ENCODE results near the gene SPRR1B. TPM values are rescaled to one million over a fixed set of nuclear protein-coding genes. Genes with fewer than 3 reads are reported as not detected.

Gene SPRR1B
- total RNA-seq, 3 donors from 2014 or later, result not detected

DNA sequence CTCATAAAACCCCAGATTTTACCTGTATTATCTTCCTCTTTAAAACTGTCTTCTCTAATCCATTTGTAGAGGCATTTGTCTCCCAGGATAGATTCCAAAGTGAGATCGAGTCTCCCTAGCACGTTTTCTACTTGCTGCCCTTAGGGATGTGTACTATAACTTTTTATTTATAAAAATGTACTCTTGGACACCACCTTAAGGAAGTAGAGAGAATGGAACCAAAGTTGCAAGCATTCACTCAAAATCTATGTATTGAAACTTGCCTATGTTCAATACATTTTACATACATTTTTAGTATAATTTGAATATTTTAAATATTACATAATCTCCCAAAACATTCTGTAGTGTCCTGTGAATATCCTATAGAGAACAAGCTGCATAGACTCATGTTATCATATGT, 27.2 kb downstream of the SPRR1B start:
- Histone ChIP-seq H3K27ac (no peak overlapping the region), H3K4me1 (no peaks in the 10 kb centered on the region), H3K9me3 (no peaks in the 10 kb centered on the region), H3K4me3 (no peak overlapping the region), H3K36me3 (no peaks in the 10 kb centered on the region), H3K27me3 (peaks cover 0 to 3% of the 10 kb centered on the region in 2 donors)
- intact Hi-C loops (cut with DNase I; ENCODE audit: low total_unique reads), result no loop called here
- no peak for DNase-seq (ENCODE audit: low spot score in 2 of 2)
- no peak for TF ChIP-seq POLR2A (IDR thresholded peaks at IDR 0.05)
- TF ChIP-seq, protein P1, sequence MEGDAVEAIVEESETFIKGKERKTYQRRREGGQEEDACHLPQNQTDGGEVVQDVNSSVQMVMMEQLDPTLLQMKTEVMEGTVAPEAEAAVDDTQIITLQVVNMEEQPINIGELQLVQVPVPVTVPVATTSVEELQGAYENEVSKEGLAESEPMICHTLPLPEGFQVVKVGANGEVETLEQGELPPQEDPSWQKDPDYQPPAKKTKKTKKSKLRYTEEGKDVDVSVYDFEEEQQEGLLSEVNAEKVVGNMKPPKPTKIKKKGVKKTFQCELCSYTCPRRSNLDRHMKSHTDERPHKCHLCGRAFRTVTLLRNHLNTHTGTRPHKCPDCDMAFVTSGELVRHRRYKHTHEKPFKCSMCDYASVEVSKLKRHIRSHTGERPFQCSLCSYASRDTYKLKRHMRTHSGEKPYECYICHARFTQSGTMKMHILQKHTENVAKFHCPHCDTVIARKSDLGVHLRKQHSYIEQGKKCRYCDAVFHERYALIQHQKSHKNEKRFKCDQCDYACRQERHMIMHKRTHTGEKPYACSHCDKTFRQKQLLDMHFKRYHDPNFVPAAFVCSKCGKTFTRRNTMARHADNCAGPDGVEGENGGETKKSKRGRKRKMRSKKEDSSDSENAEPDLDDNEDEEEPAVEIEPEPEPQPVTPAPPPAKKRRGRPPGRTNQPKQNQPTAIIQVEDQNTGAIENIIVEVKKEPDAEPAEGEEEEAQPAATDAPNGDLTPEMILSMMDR (IDR thresholded peaks at IDR 0.05), result no peak
- no peak for TF ChIP-seq POLR2AphosphoS5 (IDR thresholded peaks at IDR 0.05)

DNA sequence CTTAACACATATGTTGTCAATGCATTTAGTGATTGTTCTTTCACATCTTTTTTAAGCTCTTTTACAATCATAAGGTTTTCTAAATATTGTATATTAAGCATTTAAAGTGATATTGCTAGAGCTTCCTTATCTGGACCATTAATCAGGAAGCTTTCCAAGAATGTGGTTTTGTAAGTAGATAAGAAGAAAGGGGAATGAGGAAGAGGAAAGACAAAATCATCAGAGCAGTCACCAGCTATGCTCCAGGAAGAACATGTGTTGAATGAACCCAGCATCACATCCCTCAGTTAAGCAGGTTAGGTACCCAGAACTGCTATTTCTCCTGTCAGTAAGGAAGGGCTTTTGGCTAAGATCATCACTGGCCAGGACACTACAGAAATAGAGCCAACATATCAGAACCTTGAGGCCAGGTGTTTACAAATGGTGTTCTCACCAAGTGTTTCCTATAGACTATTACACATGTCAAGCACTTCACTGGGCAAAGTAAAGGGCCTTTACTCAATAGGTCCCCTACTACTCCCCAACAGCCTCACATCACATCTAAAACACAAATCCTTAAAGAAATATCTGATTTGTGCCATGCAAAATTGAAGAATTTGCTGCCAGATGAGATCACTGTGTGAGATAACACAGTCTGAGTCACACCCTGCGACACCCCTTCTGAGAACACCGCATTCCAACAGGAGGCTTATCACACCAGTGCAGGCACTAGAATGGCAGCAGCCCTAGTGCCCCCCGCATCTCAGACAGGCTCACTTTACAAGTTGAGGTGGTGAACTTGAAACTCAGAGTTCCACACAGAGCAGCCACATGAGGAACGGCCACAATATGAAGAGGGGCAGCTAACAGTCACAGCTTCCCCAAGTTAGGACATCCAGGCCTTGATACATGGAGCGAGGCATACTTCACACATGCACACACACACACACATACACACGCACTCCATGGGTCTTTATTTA, 28.1 kb downstream of the SPRR1B start:
- intact Hi-C loops (cut with DNase I; ENCODE audit: low total_unique reads), result no loop called here
- no peak overlapping the region for H3K4me3 ChIP-seq
- no peak for DNase-seq (ENCODE audit: low spot score in 2 of 2)

DNA sequence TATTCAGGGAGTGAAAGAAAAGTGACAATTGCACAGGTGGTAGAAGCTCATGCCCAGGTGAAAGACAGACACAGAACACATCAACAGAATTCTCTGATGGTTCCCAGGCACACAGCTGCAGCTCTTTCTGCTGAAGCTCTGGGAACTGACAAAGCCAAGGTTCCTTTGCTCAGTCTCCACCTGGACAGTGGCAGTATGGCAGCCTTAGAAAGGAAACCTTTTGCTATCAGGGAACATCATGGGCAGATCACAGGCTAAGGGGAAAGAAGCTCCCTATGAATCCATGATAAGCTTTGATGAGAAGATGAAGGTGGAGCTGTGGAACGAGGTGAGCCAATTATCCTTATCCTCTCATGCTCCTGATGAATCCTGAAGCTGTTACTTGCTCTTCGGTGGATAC, 39.2 kb downstream of the SPRR1B start:
- intact Hi-C loops (cut with DNase I; ENCODE audit: low total_unique reads), result no loop called here
- Histone ChIP-seq H3K27ac (no peak overlapping the region), H3K4me3 (no peak overlapping the region), H3K36me3 (no peaks in the 10 kb centered on the region), H3K27me3 (no peaks in the 10 kb centered on the region), H3K4me1 (no peaks in the 10 kb centered on the region), H3K9me3 (no peaks in the 10 kb centered on the region)
- TF ChIP-seq POLR2A (IDR thresholded peaks at IDR 0.05) (no peak), POLR2AphosphoS5 (IDR thresholded peaks at IDR 0.05) (no peak)
- TF ChIP-seq, protein P1 (IDR thresholded peaks at IDR 0.05), result no peak
- DNase-seq (ENCODE audit: low spot score in 2 of 2), result no peak

More for the DNA sequence above, 28.1 kb downstream of the SPRR1B start:
- TF ChIP-seq POLR2A (IDR thresholded peaks at IDR 0.05) (no peak), POLR2AphosphoS5 (IDR thresholded peaks at IDR 0.05) (no peak)
- TF ChIP-seq, protein P1 (IDR thresholded peaks at IDR 0.05), result no peak
- H3K36me3 ChIP-seq, result no peaks in the 10 kb centered on the region
- H3K27ac ChIP-seq, result no peak overlapping the region
- H3K4me1 ChIP-seq, result no peaks in the 10 kb centered on the region
- H3K9me3 ChIP-seq, result no peaks in the 10 kb centered on the region
- H3K27me3 ChIP-seq, result peaks cover 0 to 3% of the 10 kb centered on the region in 2 donors

DNA sequence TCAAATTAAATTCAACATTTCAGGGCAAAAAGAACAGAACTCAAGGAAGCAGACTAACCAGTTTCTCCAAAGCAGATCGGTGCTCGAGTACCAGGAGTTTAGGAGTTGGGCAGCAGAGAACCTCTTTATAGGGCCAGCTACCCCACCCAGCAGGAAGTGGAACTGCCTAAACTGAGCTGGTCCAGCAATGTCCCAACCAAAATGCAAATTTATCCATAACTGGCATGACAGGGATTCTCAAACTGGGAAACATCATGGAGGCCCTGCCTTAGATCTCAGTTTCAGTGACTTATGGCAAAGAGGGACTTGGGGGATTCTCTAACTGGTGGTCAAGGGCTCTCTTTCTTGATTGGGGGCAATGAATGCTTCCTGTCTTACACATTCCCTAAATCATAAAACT, 40.5 kb downstream of the SPRR1B start, which contains the start of gene SPRR2B:
Gene SPRR2B, minus strand, starts transcription at position 101 of the 400 bp plus-strand sequence. CDS start 772 bp downstream, outside the sequence.
- Histone ChIP-seq H3K36me3 (no peaks in the 10 kb centered on the region), H3K4me3 (no peak within 1 kb of the TSS), H3K27me3 (no peaks in the 10 kb centered on the region), H3K9me3 (no peaks in the 10 kb centered on the region), H3K27ac (no peak within 1 kb of the TSS), H3K4me1 (no peaks in the 10 kb centered on the region)
- intact Hi-C loops (cut with DNase I; ENCODE audit: low total_unique reads), result no loop called here
- no peak for DNase-seq (ENCODE audit: low spot score in 2 of 2)
- no peak for TF ChIP-seq POLR2AphosphoS5 (IDR thresholded peaks at IDR 0.05)
- TF ChIP-seq, protein P1 (IDR thresholded peaks at IDR 0.05), result no peak
- TF ChIP-seq POLR2A (IDR thresholded peaks at IDR 0.05), result no peak

Data from breast epithelium (tissue), 4 donors.